WTC11 (cell line): ENCODE results near the gene INAFM2. TPM values are rescaled to one million over a fixed set of nuclear protein-coding genes. Genes with fewer than 3 reads are reported as not detected.

Source experiments
- ATAC-seq: fragments of 200-7000 bp; cut with Tn5 transposase; 2 replicates; pipeline ENCODE4 v1.10.0; 2021; ENCODE audit warnings: mild to moderate bottlenecking, moderate library complexity
- CTCF ChIA-PET: fragments of 300-600 bp; sonication (Branson Sonifier 250); formaldehyde crosslinking; loops from one replicate; lab custom pipeline; 2021; ENCODE audit warnings: antibody characterized with exemption; lab: Charles Lee
- POLR2A ChIA-PET: fragments of 350-600 bp; sonication (Branson Sonifier 250); formaldehyde crosslinking; loops from one replicate; lab custom pipeline; 2021; ENCODE audit warnings: antibody characterized with exemption; lab: Charles Lee
- DNase-seq: peaks from one replicate; pipeline ENCODE4 v3.0.0; 2021; ENCODE audit warnings: low spot score
- H3K27ac Mint-ChIP-seq: 2 replicates; pipeline ENCODE4 v1.8.0; 2021; ENCODE audit warnings: mixed read lengths
- H3K27me3 Mint-ChIP-seq: 2 replicates; pipeline ENCODE4 v1.8.0; 2021; ENCODE audit warnings: low read depth, mild to moderate bottlenecking, moderate library complexity, mixed read lengths
- H3K36me3 Mint-ChIP-seq: 2 replicates; pipeline ENCODE4 v1.8.0; 2021; ENCODE audit warnings: mixed read lengths
- H3K4me1 Mint-ChIP-seq: 2 replicates; pipeline ENCODE4 v1.8.0; 2022; ENCODE audit warnings: mixed read lengths
- H3K4me3 Mint-ChIP-seq: 2 replicates; pipeline ENCODE4 v1.8.0; 2021; ENCODE audit warnings: mild to moderate bottlenecking, moderate library complexity, mixed read lengths
- H3K9me3 Mint-ChIP-seq: 2 replicates; pipeline ENCODE4 v1.8.0; 2021; ENCODE audit warnings: mixed read lengths
- CBFB ChIP-seq: sonication (generic); formaldehyde crosslinking; IDR thresholded peaks from 2 replicates; pipeline ENCODE4 v1.8.1; 2022; ENCODE audit warnings: mild to moderate bottlenecking, low read depth, missing genetic modification reagents
- GABPB1 ChIP-seq: sonication (generic); formaldehyde crosslinking; IDR thresholded peaks from 2 replicates; pipeline ENCODE4 v1.8.1; 2023; ENCODE audit warnings: mild to moderate bottlenecking, missing genetic modification reagents
- GTF2I ChIP-seq: fragments of 250-450 bp; sonication (Bioruptor Pico); conservative IDR thresholded peaks from 2 replicates; pipeline ENCODE4 v1.4.0; 2021; ENCODE audit warnings: mild to moderate bottlenecking
- IRF1 ChIP-seq: sonication (generic); formaldehyde crosslinking; IDR thresholded peaks from 2 replicates; pipeline ENCODE4 v1.8.0; 2023; ENCODE audit warnings: missing genetic modification reagents
- IRF2 ChIP-seq: sonication (generic); formaldehyde crosslinking; IDR thresholded peaks from 2 replicates; pipeline ENCODE4 v1.8.0; 2022; ENCODE audit warnings: low read depth, missing genetic modification reagents, borderline replicate concordance
- NFATC4 ChIP-seq: fragments of 250-450 bp; sonication (Bioruptor Pico); IDR thresholded peaks from 2 replicates; pipeline ENCODE4 v1.9.0; 2021; ENCODE audit warnings: mild to moderate bottlenecking
- RORB ChIP-seq: fragments of 250-450 bp; sonication (Bioruptor Pico); IDR thresholded peaks from 2 replicates; pipeline ENCODE4 v1.9.0; 2021; ENCODE audit warnings: mild to moderate bottlenecking
- SP1 ChIP-seq: sonication (generic); formaldehyde crosslinking; conservative IDR thresholded peaks from 2 replicates; pipeline ENCODE4 v1.8.1; 2022; ENCODE audit warnings: missing genetic modification reagents
- TEAD4 ChIP-seq: sonication (generic); formaldehyde crosslinking; IDR thresholded peaks from 2 replicates; pipeline ENCODE4 v1.8.0; 2022; ENCODE audit warnings: mild to moderate bottlenecking, missing genetic modification reagents
- ZBTB21 ChIP-seq: sonication (generic); formaldehyde crosslinking; IDR thresholded peaks from 2 replicates; pipeline ENCODE4 v1.8.1; 2023; ENCODE audit warnings: mild to moderate bottlenecking, missing genetic modification reagents, borderline replicate concordance
- ZNF138 ChIP-seq: sonication (generic); formaldehyde crosslinking; conservative IDR thresholded peaks from 2 replicates; pipeline ENCODE4 v1.8.1; 2022; ENCODE audit warnings: mild to moderate bottlenecking, moderate library complexity, missing genetic modification reagents
- ZNF317 ChIP-seq: sonication (generic); formaldehyde crosslinking; IDR thresholded peaks from 2 replicates; pipeline ENCODE4 v1.8.1; 2023; ENCODE audit warnings: low read depth, mild to moderate bottlenecking, moderate library complexity, missing genetic modification reagents, borderline replicate concordance
- ZNF671 ChIP-seq: fragments of 250-450 bp; sonication (Bioruptor Pico); IDR thresholded peaks from 2 replicates; pipeline ENCODE4 v1.8.0; 2021; ENCODE audit warnings: mild to moderate bottlenecking
- total RNA-seq: library from RNA; stranded (reverse); gene quantifications from 3 replicates; pipeline ENCODE4 v1.2.3, GENCODE V29; 2021
- TF ChIP-seq, protein P1 (sequence below): sonication (generic); formaldehyde crosslinking; IDR thresholded peaks from 2 replicates; pipeline ENCODE4 v1.8.1; 2023; ENCODE audit warnings: mild to moderate bottlenecking, missing genetic modification reagents, borderline replicate concordance
- TF ChIP-seq, protein P2 (sequence below): sonication (generic); formaldehyde crosslinking; IDR thresholded peaks from 2 replicates; pipeline ENCODE4 v1.8.1; 2022; ENCODE audit warnings: mild to moderate bottlenecking, missing genetic modification reagents, moderate library complexity, borderline replicate concordance
- TF ChIP-seq, protein P3 (sequence below): sonication (generic); formaldehyde crosslinking; IDR thresholded peaks from 2 replicates; pipeline ENCODE4 v1.8.1; 2023; ENCODE audit warnings: mild to moderate bottlenecking, missing genetic modification reagents
- TF ChIP-seq, protein P4 (sequence below): sonication (generic); formaldehyde crosslinking; IDR thresholded peaks from 2 replicates; pipeline ENCODE4 v1.8.1; 2022; ENCODE audit warnings: low read depth, missing genetic modification reagents, borderline replicate concordance
- TF ChIP-seq, protein P5 (sequence below): sonication (generic); formaldehyde crosslinking; IDR thresholded peaks from 2 replicates; pipeline ENCODE4 v1.8.1; 2023; ENCODE audit warnings: mild to moderate bottlenecking, missing genetic modification reagents

The INAFM2 gene
- total RNA-seq, 1 experiment from 2014 or later, result 34.2 TPM

DNA sequence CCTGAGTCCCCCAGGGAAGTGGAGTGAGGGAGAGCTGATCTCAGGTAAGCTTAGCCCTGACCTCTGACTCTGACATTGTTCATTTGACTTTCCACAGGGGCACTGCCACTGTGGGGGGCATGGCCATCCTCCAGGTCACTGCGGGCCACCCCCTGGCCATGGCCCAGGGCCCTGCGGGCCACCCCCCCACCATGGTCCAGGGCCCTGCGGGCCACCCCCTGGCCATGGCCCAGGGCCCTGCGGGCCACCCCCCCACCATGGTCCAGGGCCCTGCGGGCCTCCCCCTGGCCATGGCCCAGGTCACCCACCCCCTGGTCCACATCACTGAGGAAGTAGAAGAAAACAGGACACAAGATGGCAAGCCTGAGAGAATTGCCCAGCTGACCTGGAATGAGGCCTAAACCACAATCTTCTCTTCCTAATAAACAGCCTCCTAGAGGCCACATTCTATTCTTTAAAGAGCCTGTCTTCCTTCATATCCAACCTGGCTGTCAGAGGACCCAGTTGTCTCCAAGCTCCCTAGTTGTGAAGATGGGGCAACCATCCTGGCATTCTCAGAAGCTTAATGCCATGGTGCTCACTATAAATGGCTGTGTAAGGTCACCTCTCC, 32.6 kb downstream of the INAFM2 start (continued):
- TF ChIP-seq IRF1, result no peak

DNA sequence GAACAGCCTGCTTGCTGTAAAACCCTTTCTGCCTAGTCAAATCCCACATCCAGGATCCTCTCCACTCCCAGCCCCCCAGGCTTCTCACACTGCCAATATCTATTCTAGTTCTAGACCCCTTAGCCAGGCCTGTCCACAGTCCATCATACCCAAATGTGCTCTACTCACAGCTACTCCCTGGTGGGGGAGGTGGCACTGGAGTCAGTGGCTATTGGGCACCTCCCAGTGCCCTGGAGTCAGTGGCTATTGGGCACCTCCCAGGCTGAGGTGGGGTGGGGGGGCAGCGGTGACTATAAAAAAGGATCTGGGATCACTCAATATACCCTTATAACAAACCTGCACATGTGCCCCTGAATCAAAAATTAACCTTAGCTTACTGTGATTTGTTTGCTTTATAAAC, 33.8 kb downstream of the INAFM2 start:
- no peak for DNase-seq
- H3K4me1 Mint-ChIP-seq, result peaks cover 32% of the 10 kb centered on the region
- peaks cover 30% of the 10 kb centered on the region for H3K27me3 Mint-ChIP-seq
- H3K4me3 Mint-ChIP-seq, result peak overlapping the region; percentile 72
- no peak overlapping the region for H3K27ac Mint-ChIP-seq
- H3K9me3 Mint-ChIP-seq, result no peaks in the 10 kb centered on the region
- no peak for ATAC-seq
- ChIA-PET CTCF (interaction anchor here (1.0 to 7.2 kb wide), 8 partner anchors 10 to 83 kb away, joined by 3 to 63 read pairs (median 8); no protein-coding TSS in a partner anchor), POLR2A (interaction anchor here (0.9 kb wide), 1 partner anchor 9 kb away, joined by 3 read pairs; no protein-coding TSS in a partner anchor)
- TF ChIP-seq ZNF671 (CRISPR knock-in tag), result no peak
- TF ChIP-seq, protein P1, sequence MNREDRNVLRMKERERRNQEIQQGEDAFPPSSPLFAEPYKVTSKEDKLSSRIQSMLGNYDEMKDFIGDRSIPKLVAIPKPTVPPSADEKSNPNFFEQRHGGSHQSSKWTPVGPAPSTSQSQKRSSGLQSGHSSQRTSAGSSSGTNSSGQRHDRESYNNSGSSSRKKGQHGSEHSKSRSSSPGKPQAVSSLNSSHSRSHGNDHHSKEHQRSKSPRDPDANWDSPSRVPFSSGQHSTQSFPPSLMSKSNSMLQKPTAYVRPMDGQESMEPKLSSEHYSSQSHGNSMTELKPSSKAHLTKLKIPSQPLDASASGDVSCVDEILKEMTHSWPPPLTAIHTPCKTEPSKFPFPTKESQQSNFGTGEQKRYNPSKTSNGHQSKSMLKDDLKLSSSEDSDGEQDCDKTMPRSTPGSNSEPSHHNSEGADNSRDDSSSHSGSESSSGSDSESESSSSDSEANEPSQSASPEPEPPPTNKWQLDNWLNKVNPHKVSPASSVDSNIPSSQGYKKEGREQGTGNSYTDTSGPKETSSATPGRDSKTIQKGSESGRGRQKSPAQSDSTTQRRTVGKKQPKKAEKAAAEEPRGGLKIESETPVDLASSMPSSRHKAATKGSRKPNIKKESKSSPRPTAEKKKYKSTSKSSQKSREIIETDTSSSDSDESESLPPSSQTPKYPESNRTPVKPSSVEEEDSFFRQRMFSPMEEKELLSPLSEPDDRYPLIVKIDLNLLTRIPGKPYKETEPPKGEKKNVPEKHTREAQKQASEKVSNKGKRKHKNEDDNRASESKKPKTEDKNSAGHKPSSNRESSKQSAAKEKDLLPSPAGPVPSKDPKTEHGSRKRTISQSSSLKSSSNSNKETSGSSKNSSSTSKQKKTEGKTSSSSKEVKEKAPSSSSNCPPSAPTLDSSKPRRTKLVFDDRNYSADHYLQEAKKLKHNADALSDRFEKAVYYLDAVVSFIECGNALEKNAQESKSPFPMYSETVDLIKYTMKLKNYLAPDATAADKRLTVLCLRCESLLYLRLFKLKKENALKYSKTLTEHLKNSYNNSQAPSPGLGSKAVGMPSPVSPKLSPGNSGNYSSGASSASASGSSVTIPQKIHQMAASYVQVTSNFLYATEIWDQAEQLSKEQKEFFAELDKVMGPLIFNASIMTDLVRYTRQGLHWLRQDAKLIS (CRISPR knock-in tag), result no peak
- TF ChIP-seq SP1 (CRISPR knock-in tag), result no peak
- TF ChIP-seq ZBTB21, result no peak
- no peak for TF ChIP-seq ZNF138 (CRISPR knock-in tag)
- TF ChIP-seq, protein P2, sequence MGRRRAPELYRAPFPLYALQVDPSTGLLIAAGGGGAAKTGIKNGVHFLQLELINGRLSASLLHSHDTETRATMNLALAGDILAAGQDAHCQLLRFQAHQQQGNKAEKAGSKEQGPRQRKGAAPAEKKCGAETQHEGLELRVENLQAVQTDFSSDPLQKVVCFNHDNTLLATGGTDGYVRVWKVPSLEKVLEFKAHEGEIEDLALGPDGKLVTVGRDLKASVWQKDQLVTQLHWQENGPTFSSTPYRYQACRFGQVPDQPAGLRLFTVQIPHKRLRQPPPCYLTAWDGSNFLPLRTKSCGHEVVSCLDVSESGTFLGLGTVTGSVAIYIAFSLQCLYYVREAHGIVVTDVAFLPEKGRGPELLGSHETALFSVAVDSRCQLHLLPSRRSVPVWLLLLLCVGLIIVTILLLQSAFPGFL, result no peak
- TF ChIP-seq ZNF317, result no peak
- TF ChIP-seq, protein P3, sequence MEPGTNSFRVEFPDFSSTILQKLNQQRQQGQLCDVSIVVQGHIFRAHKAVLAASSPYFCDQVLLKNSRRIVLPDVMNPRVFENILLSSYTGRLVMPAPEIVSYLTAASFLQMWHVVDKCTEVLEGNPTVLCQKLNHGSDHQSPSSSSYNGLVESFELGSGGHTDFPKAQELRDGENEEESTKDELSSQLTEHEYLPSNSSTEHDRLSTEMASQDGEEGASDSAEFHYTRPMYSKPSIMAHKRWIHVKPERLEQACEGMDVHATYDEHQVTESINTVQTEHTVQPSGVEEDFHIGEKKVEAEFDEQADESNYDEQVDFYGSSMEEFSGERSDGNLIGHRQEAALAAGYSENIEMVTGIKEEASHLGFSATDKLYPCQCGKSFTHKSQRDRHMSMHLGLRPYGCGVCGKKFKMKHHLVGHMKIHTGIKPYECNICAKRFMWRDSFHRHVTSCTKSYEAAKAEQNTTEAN (CRISPR knock-in tag), result no peak
- no peak for TF ChIP-seq GTF2I (CRISPR knock-in tag)
- no peak for TF ChIP-seq IRF1
- TF ChIP-seq TEAD4, result no peak
- no peaks in the 10 kb centered on the region for H3K36me3 Mint-ChIP-seq

DNA sequence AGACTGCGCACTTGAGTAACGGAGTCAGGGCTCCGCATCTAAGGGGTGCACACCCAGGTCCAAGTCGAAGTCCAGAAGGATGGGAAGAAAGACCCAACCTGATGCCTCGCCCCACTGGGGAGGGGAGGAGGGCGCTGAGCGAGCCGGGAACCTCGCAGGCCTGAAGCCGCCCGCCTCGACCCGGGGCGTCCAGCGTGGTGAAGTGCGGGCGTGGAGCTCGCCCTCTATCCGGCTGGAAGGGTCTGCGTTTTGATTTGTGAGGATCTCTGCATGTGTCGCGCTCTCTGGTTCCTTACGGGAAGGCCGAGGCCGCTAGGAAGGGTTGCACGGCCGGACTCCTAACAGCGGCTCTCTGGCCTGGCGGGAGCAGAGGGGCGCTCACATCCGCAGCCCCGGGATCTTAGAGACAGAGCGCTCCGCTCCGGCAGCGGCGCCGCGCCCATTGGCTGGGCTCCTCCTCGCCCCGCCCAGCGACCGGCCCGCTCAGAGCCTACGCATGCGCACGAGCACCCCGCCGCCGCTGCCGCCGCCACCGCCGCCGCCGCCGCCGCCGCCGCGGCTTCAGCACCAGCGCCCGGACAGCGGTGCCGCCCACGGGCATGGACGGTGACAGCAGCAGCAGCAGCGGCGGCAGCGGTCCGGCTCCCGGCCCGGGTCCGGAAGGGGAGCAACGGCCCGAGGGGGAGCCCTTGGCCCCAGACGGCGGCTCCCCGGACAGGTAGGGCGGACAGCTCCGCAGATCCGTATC, 34.4 kb downstream of the INAFM2 start, which contains the start of gene DISP2:
DISP2 (plus strand) TSS at position 497 of the 748 bp plus-strand sequence; CDS start at position 600, 103 bp downstream.
- Mint-ChIP-seq H3K9me3 (no peaks in the 10 kb centered on the region), H3K4me1 (peaks cover 29% of the 10 kb centered on the region), H3K27me3 (peaks cover 34% of the 10 kb centered on the region), H3K36me3 (no peaks in the 10 kb centered on the region), H3K27ac (no peak within 1 kb of the TSS), H3K4me3 (peak within 1 kb of the TSS; percentile 78)
- peak; percentile 88 for ATAC-seq
- CTCF ChIA-PET, result interaction anchor here (0.6 to 7.2 kb wide), 9 partner anchors 10 to 575 kb away, joined by 3 to 63 read pairs (median 5); partner anchors contain the start of gene FSIP1
- peak; percentile 91 for DNase-seq
- POLR2A ChIA-PET, result interaction anchor here (0.9 kb wide), 1 partner anchor 9 kb away, joined by 3 read pairs; no protein-coding TSS in a partner anchor
- TF ChIP-seq IRF2 (CRISPR knock-in tag), result no peak
- no peak for TF ChIP-seq NFATC4 (CRISPR knock-in tag)
- no peak for TF ChIP-seq GABPB1 (CRISPR knock-in tag)
- TF ChIP-seq, protein P4, sequence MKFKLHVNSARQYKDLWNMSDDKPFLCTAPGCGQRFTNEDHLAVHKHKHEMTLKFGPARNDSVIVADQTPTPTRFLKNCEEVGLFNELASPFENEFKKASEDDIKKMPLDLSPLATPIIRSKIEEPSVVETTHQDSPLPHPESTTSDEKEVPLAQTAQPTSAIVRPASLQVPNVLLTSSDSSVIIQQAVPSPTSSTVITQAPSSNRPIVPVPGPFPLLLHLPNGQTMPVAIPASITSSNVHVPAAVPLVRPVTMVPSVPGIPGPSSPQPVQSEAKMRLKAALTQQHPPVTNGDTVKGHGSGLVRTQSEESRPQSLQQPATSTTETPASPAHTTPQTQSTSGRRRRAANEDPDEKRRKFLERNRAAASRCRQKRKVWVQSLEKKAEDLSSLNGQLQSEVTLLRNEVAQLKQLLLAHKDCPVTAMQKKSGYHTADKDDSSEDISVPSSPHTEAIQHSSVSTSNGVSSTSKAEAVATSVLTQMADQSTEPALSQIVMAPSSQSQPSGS (CRISPR knock-in tag), result no peak
- no peak for TF ChIP-seq ZNF138 (CRISPR knock-in tag)
- no peak for TF ChIP-seq CBFB (CRISPR knock-in tag)
- TF ChIP-seq TEAD4, result peak; percentile 58; the same call in 1 of the 2 replicates
- TF ChIP-seq, protein P5, sequence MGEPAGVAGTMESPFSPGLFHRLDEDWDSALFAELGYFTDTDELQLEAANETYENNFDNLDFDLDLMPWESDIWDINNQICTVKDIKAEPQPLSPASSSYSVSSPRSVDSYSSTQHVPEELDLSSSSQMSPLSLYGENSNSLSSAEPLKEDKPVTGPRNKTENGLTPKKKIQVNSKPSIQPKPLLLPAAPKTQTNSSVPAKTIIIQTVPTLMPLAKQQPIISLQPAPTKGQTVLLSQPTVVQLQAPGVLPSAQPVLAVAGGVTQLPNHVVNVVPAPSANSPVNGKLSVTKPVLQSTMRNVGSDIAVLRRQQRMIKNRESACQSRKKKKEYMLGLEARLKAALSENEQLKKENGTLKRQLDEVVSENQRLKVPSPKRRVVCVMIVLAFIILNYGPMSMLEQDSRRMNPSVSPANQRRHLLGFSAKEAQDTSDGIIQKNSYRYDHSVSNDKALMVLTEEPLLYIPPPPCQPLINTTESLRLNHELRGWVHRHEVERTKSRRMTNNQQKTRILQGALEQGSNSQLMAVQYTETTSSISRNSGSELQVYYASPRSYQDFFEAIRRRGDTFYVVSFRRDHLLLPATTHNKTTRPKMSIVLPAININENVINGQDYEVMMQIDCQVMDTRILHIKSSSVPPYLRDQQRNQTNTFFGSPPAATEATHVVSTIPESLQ (CRISPR knock-in tag), result no peak
- TF ChIP-seq RORB (CRISPR knock-in tag), result no peak
